GM12872 (cell line): ENCODE results near the gene PRKG1.

ENCODE experiments used
- TF ChIP-seq, protein P1 (sequence below): IDR thresholded peaks from 3 replicates; pipeline ENCODE4 v1.5.1; 2011; ENCODE audit warnings: low read depth, mild to moderate bottlenecking, low read length, moderate library complexity; ENCODE audit not compliant: insufficient read depth

The PRKG1 gene

DNA sequence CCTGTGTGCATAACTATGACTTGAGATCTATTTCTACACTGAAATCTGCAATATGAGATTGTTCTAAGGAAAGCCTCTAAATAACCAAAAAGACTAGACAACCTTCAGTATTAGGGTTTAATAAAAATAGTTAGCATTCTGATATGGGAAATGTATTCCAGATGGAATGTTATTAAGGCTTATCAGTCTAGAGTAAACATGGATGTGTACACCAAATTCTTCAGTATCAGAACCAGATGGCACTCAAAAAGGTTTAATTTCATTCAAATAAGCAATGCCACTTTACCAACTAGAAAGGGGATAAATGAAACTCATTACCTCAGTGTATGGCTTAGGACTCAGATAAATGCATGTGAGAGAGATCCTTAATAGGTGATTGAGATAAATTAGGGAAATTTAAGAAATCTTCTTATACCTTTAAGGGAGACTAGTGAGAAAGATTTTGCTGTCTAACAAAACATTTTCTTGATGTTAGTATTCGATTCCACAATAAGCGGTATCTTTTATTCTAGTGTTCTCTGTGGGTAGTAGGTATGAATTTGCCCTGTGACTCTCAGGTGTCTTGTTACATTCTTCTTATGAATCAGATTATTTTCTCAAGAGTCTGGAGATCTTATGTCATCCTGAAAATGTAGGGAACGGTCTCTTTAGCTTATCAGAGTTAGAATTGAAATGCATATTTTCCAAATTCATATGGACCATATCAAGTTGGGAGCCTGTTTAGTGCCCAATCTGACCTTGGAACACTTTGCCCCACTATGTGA is 159.2 kb downstream of the PRKG1 start:
- TF ChIP-seq, protein P1, sequence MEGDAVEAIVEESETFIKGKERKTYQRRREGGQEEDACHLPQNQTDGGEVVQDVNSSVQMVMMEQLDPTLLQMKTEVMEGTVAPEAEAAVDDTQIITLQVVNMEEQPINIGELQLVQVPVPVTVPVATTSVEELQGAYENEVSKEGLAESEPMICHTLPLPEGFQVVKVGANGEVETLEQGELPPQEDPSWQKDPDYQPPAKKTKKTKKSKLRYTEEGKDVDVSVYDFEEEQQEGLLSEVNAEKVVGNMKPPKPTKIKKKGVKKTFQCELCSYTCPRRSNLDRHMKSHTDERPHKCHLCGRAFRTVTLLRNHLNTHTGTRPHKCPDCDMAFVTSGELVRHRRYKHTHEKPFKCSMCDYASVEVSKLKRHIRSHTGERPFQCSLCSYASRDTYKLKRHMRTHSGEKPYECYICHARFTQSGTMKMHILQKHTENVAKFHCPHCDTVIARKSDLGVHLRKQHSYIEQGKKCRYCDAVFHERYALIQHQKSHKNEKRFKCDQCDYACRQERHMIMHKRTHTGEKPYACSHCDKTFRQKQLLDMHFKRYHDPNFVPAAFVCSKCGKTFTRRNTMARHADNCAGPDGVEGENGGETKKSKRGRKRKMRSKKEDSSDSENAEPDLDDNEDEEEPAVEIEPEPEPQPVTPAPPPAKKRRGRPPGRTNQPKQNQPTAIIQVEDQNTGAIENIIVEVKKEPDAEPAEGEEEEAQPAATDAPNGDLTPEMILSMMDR = no peak

DNA sequence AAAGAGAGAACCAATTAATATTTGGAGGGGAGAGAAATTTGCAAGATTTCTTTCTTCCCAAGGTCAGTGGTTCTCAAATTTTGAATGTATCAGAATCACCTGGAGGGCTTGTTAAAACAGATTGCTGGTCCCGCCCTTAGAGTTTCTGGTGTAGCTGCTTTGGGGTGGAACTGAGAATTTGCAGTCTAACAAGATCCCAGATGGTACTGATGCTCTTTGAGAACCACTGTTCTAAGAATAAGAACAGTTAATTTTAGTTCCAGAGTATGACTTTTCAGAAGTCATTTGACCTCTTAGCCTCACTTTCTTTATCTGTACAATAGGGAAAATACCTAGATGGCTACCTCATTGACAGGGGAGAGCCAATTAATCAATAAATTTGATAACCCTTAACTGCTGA is 161.6 kb downstream of the PRKG1 start:
- TF ChIP-seq, protein P1 = no peak

- TF ChIP-seq, protein P1 = no peak
These were observed 164.7 kb downstream of the PRKG1 start for GRCh38 chr10:51239006-51239405.

DNA sequence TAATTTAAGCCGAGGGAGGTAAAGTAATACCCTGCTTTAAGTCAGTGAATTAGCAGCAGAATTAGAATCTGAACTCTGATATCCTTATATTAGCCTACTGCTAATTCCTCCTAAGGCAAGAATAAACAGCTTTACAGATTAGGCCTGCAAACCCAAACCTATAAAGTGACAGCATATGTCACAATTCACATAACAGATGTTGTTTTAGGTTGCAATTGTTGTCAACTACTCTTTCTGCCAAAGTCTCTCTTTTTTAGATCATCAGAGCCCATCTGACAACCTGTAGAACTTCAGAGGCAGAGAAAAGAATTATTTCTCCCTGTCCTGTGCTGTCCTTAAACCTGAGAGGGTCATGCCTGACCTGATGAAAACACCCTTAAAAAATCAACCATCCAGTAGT is 167.2 kb downstream of the PRKG1 start:
- TF ChIP-seq, protein P1 = no peak

DNA sequence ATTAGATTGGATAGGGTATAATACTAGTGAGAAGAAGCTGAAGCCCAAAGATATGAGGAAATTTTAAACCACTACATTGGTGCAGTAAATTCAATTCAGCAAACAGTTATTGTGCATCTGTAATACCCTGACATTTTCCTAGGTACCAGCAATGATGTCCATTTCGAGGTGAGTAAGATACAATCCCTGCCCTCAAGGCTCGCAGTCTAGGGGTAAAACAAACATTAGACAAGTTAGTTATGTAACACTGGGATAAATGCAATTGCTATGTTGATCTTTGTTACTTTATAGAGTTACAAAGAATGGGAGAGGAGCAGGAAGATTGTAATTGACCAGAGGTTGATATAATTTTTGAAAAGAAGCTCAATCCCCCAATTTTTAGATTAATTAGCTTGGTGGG is 168.1 kb downstream of the PRKG1 start:
- TF ChIP-seq, protein P1 = no peak

DNA sequence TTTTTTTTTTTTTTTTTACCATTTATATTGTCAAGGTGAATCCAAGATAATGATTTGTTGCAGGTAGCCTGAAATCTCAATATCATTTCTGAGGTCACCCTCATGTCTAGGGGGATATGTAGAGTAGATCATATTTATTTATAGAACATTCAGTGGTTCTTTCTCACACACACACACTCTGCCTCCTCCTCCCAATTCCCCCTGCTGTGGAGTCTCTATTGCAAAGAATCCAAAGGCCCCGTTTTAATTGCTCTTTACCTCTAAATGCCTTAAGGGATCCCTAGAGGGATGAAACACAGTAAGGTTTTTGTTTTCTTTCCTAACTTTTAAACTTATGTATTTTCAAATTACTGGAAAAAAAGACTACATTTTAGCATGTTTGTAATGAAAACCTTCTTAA is 170.0 kb downstream of the PRKG1 start:
- TF ChIP-seq, protein P1 = no peak

DNA sequence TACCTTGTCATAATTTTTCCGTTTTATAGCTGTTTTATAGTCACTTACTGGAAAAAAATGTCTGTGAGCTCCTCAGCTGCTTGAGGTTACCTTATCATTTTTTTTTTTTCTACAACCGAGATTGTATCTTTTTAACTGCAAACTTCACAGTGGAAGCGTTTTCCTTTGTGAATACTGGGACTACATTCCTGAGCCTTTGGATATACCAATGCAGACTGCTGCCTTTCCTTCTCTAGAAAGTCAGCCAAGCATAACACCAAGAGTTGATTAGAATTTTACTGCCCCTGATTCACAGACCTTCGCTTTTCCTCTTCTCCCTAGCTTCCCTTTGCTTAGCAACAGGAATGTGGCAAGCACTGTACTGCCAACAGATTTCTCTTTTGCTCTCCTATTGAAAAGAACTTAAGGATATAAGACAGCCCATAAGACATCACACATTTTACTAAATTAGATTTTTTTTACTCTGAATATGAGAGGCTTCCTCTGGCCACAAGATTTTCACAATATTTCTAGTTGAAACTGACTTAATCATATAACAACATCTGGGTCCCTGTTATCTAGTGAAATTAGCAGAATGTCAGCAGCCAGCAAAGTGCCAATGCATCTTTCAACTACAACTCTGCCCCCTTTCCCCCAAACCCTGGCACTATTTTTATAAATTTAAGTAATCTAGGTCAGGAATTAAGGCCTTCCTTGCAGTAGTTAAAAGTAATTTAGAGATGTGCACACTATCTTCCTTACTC is 170.6 kb downstream of the PRKG1 start:
- TF ChIP-seq, protein P1 = no peak
